ENCODE measurements around the gene C14orf93.

Gene C14orf93

GRCh38 chr14:23044840-23045239, 34.9 kb upstream of the C14orf93 start:
- H3F3A ChIP-seq (ENCODE audit: insufficient read depth, low read length) = no peaks in the 10 kb centered on the region
- no peaks in the 10 kb centered on the region for H3K79me2 ChIP-seq (ENCODE audit: insufficient read depth, low read length)
- no peaks in the 10 kb centered on the region for H3K36me3 ChIP-seq (ENCODE audit: insufficient read depth, low read length)
- no peak for TF ChIP-seq EZH2 (IDR thresholded peaks at IDR 0.05; ENCODE audit: borderline replicate concordance, low read length)
- no peak for TF ChIP-seq CTCF (IDR thresholded peaks at IDR 0.05; ENCODE audit: low read length)
- H3K4me3 ChIP-seq (ENCODE audit: low read depth, low read length, poor library complexity, severe bottlenecking) = no peak overlapping the region
- H3K27me3 ChIP-seq (ENCODE audit: insufficient read depth, low read length) = peaks cover 7% of the 10 kb centered on the region; the same call in 1 of the 2 replicates
- no peak overlapping the region for H3K27ac ChIP-seq (ENCODE audit: low read depth, low read length, poor library complexity, severe bottlenecking)
- no peak overlapping the region for H2AFZ ChIP-seq (ENCODE audit: low read length)
- no peaks in the 10 kb centered on the region for H3K4me1 ChIP-seq (ENCODE audit: insufficient read depth, low read length, severe bottlenecking)
- H3K9me3 ChIP-seq (ENCODE audit: low read length) = no peaks in the 10 kb centered on the region
- H4K20me1 ChIP-seq (ENCODE audit: insufficient read depth, low read length) = no peaks in the 10 kb centered on the region
- H3K9ac ChIP-seq (ENCODE audit: low read length) = no peak overlapping the region
- no peak overlapping the region for H3K4me2 ChIP-seq (ENCODE audit: low read length)
- no peaks in the 10 kb centered on the region for H3K9me2 ChIP-seq (ENCODE audit: low read depth, low read length)

- Histone ChIP-seq H3K4me3 (ENCODE audit: low read depth, low read length, poor library complexity, severe bottlenecking) (no peak overlapping the region), H3K9ac (ENCODE audit: low read length) (no peak overlapping the region), H3K4me2 (ENCODE audit: low read length) (no peak overlapping the region), H4K20me1 (ENCODE audit: insufficient read depth, low read length) (no peaks in the 10 kb centered on the region), H3K9me2 (ENCODE audit: low read depth, low read length) (no peaks in the 10 kb centered on the region), H3K79me2 (ENCODE audit: insufficient read depth, low read length) (no peaks in the 10 kb centered on the region), H3K36me3 (ENCODE audit: insufficient read depth, low read length) (no peaks in the 10 kb centered on the region), H3K4me1 (ENCODE audit: insufficient read depth, low read length, severe bottlenecking) (no peaks in the 10 kb centered on the region), H3F3A (ENCODE audit: insufficient read depth, low read length) (no peaks in the 10 kb centered on the region), H3K9me3 (ENCODE audit: low read length) (no peaks in the 10 kb centered on the region), H3K27ac (ENCODE audit: low read depth, low read length, poor library complexity, severe bottlenecking) (no peak overlapping the region), H3K27me3 (ENCODE audit: insufficient read depth, low read length) (peaks cover 7% of the 10 kb centered on the region; the same call in 1 of the 2 replicates), H2AFZ (ENCODE audit: low read length) (no peak overlapping the region)
- no peak for TF ChIP-seq EZH2 (IDR thresholded peaks at IDR 0.05; ENCODE audit: borderline replicate concordance, low read length)
- no peak for TF ChIP-seq CTCF (IDR thresholded peaks at IDR 0.05; ENCODE audit: low read length)
Measured at GRCh38 chr14:23043754-23044153, 33.8 kb upstream of the C14orf93 start.

GRCh38 chr14:23043145-23043544, 33.2 kb upstream of the C14orf93 start:
- H3K4me2 ChIP-seq (ENCODE audit: low read length) = no peak overlapping the region
- no peak for TF ChIP-seq CTCF (IDR thresholded peaks at IDR 0.05; ENCODE audit: low read length)
- no peak for TF ChIP-seq EZH2 (IDR thresholded peaks at IDR 0.05; ENCODE audit: borderline replicate concordance, low read length)
- no peak overlapping the region for H3K4me3 ChIP-seq (ENCODE audit: low read depth, low read length, poor library complexity, severe bottlenecking)
- no peak overlapping the region for H3K27ac ChIP-seq (ENCODE audit: low read depth, low read length, poor library complexity, severe bottlenecking)
- H3K9me2 ChIP-seq (ENCODE audit: low read depth, low read length) = no peaks in the 10 kb centered on the region
- no peaks in the 10 kb centered on the region for H3K4me1 ChIP-seq (ENCODE audit: insufficient read depth, low read length, severe bottlenecking)
- H3K36me3 ChIP-seq (ENCODE audit: insufficient read depth, low read length) = no peaks in the 10 kb centered on the region
- no peaks in the 10 kb centered on the region for H3K9me3 ChIP-seq (ENCODE audit: low read length)
- no peaks in the 10 kb centered on the region for H3F3A ChIP-seq (ENCODE audit: insufficient read depth, low read length)
- no peaks in the 10 kb centered on the region for H3K79me2 ChIP-seq (ENCODE audit: insufficient read depth, low read length)
- H3K27me3 ChIP-seq (ENCODE audit: insufficient read depth, low read length) = peaks cover 7% of the 10 kb centered on the region; the same call in 1 of the 2 replicates
- H4K20me1 ChIP-seq (ENCODE audit: insufficient read depth, low read length) = no peaks in the 10 kb centered on the region
- H2AFZ ChIP-seq (ENCODE audit: low read length) = no peak overlapping the region
- no peak overlapping the region for H3K9ac ChIP-seq (ENCODE audit: low read length)
